Activated T-helper 17 cell treated with anti-CD3 and anti-CD28 coated beads, Interleukin-2, amount 50 U/mL, for 72 hours (primary cell): Measurements from ENCODE around the gene GAL3ST2. TPM values are rescaled to one million over a fixed set of nuclear protein-coding genes. Genes with fewer than 3 reads are reported as not detected.
"Not testable (repeated sequence)": the region's sequence is repeated elsewhere in the genome, so short reads cannot be mapped to it uniquely, and the experiment has no call there.

ENCODE experiments used
- ATAC-seq: fragments of 150-1000 bp; cut with Tn5 transposase; replicated peaks from 2 replicates; pipeline ENCODE4 v1.10.0; 2021; ENCODE audit warnings: mild to moderate bottlenecking, moderate library complexity
- H3K27ac Mint-ChIP-seq: one replicate; pipeline ENCODE4 v1.8.0; 2022; ENCODE audit warnings: mixed read lengths
- H3K27me3 Mint-ChIP-seq: one replicate; pipeline ENCODE4 v1.8.0; 2022; ENCODE audit warnings: mixed read lengths
- H3K36me3 Mint-ChIP-seq: one replicate; pipeline ENCODE4 v1.8.0; 2022; ENCODE audit warnings: low read depth, mild to moderate bottlenecking, mixed read lengths
- H3K4me1 Mint-ChIP-seq: one replicate; pipeline ENCODE4 v1.8.0; 2022; ENCODE audit warnings: mixed read lengths
- H3K4me3 Mint-ChIP-seq: one replicate; pipeline ENCODE4 v1.8.0; 2022; ENCODE audit warnings: mild to moderate bottlenecking, mixed read lengths
- H3K9me3 Mint-ChIP-seq: one replicate; pipeline ENCODE4 v1.8.0; 2022; ENCODE audit warnings: mixed read lengths
- total RNA-seq, 2 donors: library from RNA; stranded (reverse); gene quantifications; one replicate each; pipeline ENCODE4 v1.2.3, GENCODE V29; 2022

GAL3ST2 gene
- total RNA-seq, 2 donors from 2014 or later = 0.35 to 4.1 TPM

DNA sequence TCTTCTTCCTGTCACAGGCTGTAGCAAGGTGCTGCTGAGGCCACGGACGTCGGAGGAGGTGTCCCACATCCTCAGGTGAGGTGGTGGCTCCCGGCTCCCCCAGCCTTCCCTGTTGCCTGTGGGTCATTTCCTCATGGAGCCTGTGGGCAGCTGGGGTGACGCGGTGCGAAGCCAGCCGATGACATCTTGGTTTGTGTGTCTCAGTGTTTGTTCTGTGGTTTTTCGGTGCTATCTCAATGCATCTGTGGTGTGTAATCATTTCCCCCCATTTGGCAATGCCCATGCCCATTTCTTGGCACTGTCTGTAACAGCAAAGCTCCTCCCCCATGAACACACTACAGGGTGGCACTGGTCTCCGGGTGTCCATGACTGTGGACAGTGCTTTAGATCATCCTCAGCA lies 35.6 kb upstream of the GAL3ST2 start:
- H3K9me3 Mint-ChIP-seq = no peaks in the 10 kb centered on the region
- H3K36me3 Mint-ChIP-seq = peaks cover 12% of the 10 kb centered on the region
- no peaks in the 10 kb centered on the region for H3K27me3 Mint-ChIP-seq
- H3K4me1 Mint-ChIP-seq = peaks cover 16% of the 10 kb centered on the region
- peak; percentile 69 for ATAC-seq
- H3K27ac Mint-ChIP-seq = no peak overlapping the region
- H3K4me3 Mint-ChIP-seq = peak overlapping the region; percentile 43

DNA sequence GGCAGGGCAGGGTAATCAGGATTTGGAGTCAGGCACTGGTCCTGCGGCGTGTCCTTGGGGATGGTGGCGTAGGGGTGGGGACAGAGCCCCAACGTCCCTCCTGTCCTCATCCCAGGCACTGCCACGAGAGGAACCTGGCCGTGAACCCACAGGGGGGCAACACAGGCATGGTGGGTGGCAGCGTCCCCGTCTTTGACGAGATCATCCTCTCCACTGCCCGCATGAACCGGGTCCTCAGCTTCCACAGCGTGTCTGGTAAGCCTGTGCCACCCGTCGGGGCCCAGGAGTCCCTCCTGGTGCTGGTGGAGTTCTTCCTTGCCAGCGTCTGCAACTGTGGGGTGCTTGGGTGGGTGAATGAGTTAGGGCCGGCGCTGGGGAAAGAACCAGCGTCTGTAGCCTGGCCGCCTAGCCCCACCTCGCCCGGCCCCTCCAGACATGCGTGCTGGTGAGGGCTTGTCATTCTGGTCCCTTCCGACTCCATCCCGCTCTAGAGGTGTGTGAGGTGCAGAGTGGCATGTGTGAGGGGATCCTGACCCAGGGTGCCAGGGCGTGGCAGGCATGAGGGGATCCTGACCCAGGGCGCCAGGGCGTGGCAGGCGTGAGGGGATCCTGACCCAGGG lies 34.2 kb upstream of the GAL3ST2 start:
- Mint-ChIP-seq H3K9me3 (no peaks in the 10 kb centered on the region), H3K4me1 (peaks cover 11% of the 10 kb centered on the region), H3K27ac (no peak overlapping the region), H3K27me3 (no peaks in the 10 kb centered on the region), H3K36me3 (peaks cover 7% of the 10 kb centered on the region), H3K4me3 (no peak overlapping the region)
- no peak for ATAC-seq

DNA sequence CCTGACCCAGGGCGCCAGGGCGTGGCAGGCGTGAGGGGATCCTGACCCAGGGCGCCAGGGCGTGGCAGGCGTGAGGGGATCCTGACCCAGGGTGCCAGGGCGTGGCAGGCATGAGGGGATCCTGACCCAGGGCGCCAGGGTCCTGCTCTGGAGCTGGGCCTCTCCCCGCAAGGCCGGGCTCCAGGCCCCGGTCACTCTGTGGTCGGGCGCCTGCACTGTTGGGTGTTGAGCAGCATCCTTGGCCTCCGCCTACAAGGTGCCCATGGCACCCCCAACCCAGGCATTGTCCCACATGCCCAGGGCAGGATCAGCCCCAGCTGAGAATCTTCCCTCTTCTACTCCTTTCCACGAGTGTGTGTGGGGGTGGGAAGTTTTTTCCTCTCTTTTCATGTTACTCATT lies 33.6 kb upstream of the GAL3ST2 start:
- not testable (repeated sequence) for H3K9me3 Mint-ChIP-seq, ATAC-seq, H3K36me3 Mint-ChIP-seq, H3K27me3 Mint-ChIP-seq, H3K4me3 Mint-ChIP-seq, H3K27ac Mint-ChIP-seq
- H3K4me1 Mint-ChIP-seq = peaks cover 11% of the 10 kb centered on the region

DNA sequence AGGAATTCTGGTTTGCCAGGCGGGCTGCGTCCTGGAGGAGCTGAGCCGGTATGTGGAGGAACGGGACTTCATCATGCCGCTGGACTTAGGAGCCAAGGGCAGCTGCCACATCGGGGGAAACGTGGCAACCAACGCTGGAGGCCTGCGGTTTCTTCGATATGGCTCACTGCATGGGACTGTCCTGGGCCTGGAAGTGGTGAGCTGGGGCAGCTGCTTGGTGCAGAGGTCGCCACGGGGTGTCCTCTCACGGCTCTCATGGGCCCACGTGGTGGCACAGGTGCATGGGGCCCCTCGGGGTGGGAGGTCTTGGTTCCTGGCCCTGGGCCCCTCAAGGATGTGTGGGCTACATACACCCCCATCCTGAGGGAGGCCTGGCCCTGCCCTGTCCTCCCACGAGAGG lies 33.0 kb upstream of the GAL3ST2 start:
- H3K36me3 Mint-ChIP-seq = peaks cover 7% of the 10 kb centered on the region
- ATAC-seq = no peak
- no peak overlapping the region for H3K4me3 Mint-ChIP-seq
- H3K27me3 Mint-ChIP-seq = no peaks in the 10 kb centered on the region
- H3K9me3 Mint-ChIP-seq = no peaks in the 10 kb centered on the region
- H3K27ac Mint-ChIP-seq = no peak overlapping the region
- peaks cover 11% of the 10 kb centered on the region for H3K4me1 Mint-ChIP-seq

DNA sequence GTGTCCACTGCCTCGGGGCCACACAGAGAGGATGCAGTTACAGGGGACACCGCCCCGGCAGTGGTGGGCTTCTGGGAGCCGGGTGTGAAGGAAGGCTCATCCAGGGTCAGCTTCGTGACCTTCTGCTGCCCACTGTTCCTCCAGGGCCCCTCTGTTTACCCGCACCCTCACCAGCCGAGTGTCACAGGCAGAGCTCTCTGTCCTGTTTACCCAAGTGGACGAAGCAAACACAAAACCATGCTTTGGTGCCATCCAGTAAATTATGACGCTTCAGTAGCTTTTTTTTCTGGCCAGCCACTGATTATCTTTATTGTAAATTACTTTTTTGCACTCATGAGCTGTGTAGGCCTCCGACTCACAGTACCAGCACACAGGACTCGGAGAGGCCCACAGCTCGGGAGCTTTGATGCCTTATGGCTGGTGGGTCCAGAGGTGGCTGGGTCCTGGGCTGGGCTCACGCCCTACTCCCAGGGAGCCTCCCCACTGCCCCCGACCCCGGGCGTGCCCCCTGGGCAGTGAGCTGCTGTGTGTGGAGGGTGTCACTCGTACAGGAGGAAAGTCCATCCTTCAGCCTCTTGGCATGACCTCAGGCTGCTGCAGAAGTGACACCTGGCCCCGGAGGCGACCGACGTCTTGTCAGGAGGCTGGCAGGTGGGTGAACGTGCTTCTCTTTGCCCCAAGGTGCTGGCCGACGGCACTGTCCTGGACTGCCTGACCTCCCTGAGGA lies 32.4 kb upstream of the GAL3ST2 start:
- no peak overlapping the region for H3K4me3 Mint-ChIP-seq
- ATAC-seq = no peak
- peaks cover 13% of the 10 kb centered on the region for H3K4me1 Mint-ChIP-seq
- no peaks in the 10 kb centered on the region for H3K9me3 Mint-ChIP-seq
- H3K27me3 Mint-ChIP-seq = no peaks in the 10 kb centered on the region
- peaks cover 13% of the 10 kb centered on the region for H3K36me3 Mint-ChIP-seq
- no peak overlapping the region for H3K27ac Mint-ChIP-seq

DNA sequence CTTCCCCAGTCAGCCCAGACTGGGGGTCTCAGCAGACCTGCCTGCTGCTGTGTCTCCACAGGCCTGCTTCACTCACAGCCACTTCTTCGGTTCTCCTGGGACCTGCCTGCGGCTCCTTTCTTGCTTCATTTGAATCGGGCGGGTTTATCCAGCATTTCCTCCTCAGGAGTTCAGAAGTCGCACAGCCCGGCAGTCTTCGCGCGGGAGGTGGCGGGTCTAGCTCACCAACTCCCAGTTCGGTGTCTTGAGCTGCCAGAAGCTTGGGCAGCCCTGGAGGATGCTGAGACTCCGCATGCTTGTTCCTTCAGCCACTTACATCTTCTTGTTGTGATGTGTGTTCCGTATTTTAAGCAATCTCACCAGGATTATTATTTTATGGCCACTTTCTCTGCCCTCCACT lies 31.3 kb upstream of the GAL3ST2 start:
- no peaks in the 10 kb centered on the region for H3K27me3 Mint-ChIP-seq
- ATAC-seq = no peak
- H3K36me3 Mint-ChIP-seq = peaks cover 14% of the 10 kb centered on the region
- H3K4me3 Mint-ChIP-seq = no peak overlapping the region
- no peak overlapping the region for H3K27ac Mint-ChIP-seq
- H3K4me1 Mint-ChIP-seq = peaks cover 15% of the 10 kb centered on the region
- H3K9me3 Mint-ChIP-seq = no peaks in the 10 kb centered on the region

DNA sequence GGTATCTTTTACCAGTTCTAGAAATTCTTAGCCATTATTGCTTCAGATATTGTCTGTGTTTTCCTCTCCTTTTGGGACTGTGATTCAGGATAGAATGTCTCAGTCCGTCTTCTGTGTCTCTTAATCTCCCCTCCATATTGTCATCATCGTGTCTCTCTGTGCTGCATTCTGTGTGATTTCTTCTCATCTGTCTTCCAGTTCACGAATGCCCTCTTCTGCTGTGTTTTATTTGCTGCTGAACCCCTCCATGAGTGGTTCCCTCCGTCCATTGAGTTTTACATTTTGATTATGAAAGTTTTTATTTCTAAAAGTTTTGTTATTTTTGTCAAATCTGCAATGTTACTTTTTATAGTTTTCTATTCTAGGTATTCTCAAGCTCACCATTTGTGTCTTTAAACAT lies 30.5 kb upstream of the GAL3ST2 start:
- Mint-ChIP-seq H3K9me3 (no peaks in the 10 kb centered on the region), H3K36me3 (peaks cover 14% of the 10 kb centered on the region), H3K27ac (no peak overlapping the region), H3K4me1 (peaks cover 12% of the 10 kb centered on the region), H3K4me3 (no peak overlapping the region), H3K27me3 (no peaks in the 10 kb centered on the region)
- ATAC-seq = no peak

DNA sequence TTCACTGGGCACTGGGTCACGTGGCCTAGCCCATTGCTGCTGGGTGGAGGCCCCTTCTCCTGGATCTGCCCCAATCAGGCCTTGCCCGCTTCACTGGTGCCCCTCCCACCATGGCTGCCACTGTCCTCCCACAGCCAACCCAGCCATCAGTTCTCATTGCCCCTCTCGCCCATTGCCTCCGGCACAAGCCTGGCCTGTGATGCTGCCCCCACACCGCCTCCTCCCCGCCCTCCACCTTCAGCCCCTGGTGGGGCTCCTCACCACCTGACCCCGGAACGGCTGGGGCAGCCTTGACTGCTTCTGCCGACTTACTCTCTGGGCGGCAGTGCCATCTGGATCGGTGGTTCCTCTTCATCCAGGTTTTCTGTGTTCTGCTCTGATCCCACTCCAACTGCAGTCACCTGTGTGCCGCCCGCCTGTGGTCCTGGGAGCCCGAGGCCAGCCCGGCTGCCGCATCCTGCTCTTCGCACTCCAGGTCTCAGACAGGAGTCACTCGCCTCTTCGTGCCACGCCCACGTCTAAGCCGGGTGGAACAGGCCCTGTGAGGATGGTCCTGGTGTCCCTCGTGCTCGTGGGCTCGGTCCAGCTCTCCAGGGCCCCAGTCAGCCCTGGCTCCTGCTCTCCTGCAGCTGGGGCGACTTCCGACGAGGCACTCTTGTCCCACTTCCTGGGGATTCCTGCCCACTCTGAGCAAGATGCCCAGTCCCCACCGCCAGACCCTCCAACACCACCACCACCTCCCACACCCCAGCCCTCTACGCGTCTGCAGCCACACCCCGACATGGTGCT lies 28.0 kb upstream of the GAL3ST2 start:
- Mint-ChIP-seq H3K9me3 (no peaks in the 10 kb centered on the region), H3K27me3 (no peaks in the 10 kb centered on the region), H3K27ac (no peak overlapping the region), H3K36me3 (peaks cover 14% of the 10 kb centered on the region), H3K4me3 (no peak overlapping the region), H3K4me1 (peaks cover 9% of the 10 kb centered on the region)
- ATAC-seq = no peak

DNA sequence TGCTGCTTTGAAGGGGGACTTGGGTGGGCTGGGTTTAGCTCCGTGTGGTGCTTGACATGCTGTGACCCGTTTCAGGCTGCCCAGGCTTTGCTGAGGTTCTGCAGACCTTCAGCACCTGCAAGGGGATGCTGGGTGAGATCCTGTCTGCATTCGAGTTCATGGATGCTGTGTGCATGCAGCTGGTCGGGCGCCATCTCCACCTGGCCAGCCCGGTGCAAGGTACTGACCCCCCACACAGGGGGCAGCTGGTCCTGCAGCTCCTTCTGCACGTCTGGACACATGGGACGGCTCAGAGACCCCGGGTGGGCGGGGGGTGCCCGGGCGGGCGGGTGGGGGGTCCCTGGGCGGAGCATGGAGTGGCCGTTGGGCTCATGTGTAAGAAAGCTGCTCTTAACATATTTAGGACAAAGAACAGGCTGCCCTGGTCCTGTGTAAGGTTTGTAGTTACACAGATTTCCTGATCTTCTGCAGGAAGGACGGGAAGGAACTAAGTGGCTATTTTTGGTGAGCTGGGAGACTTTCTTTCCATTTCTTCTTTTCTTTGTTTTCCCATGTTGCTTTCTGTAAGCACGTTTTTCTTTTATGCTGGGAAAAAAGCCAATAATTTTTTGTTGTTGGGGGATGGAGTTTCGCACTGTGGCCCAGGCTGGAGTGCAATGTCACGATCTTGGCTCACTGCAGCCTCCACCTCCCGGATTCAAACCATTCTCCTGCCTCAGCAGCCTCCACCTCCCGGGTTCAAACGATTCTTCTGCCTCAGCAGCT lies 26.4 kb upstream of the GAL3ST2 start:
- ATAC-seq = no peak
- H3K9me3 Mint-ChIP-seq = no peaks in the 10 kb centered on the region
- no peaks in the 10 kb centered on the region for H3K27me3 Mint-ChIP-seq
- no peak overlapping the region for H3K4me3 Mint-ChIP-seq
- H3K27ac Mint-ChIP-seq = no peak overlapping the region
- peaks cover 14% of the 10 kb centered on the region for H3K36me3 Mint-ChIP-seq
- peaks cover 9% of the 10 kb centered on the region for H3K4me1 Mint-ChIP-seq

DNA sequence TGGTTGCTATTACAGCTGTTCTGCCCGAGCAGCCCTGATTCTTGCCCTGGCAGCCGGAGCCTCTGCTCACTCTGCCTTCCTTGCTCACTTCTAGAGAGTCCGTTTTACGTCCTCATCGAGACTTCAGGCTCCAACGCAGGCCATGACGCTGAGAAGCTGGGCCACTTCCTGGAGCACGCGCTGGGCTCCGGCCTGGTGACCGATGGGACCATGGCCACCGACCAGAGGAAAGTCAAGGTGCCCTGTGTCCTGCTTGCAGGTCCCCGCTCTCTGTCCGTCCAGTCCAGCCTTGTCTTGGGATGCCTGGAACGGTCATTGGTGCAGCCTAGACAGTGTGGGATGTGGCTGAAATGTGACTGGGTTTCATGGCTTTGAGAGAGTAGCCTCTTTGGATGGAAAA lies 25.5 kb upstream of the GAL3ST2 start:
- ATAC-seq = no peak
- Mint-ChIP-seq H3K27me3 (no peaks in the 10 kb centered on the region), H3K4me3 (no peak overlapping the region), H3K27ac (no peak overlapping the region), H3K36me3 (peaks cover 9% of the 10 kb centered on the region), H3K4me1 (peaks cover 9% of the 10 kb centered on the region), H3K9me3 (no peaks in the 10 kb centered on the region)

DNA sequence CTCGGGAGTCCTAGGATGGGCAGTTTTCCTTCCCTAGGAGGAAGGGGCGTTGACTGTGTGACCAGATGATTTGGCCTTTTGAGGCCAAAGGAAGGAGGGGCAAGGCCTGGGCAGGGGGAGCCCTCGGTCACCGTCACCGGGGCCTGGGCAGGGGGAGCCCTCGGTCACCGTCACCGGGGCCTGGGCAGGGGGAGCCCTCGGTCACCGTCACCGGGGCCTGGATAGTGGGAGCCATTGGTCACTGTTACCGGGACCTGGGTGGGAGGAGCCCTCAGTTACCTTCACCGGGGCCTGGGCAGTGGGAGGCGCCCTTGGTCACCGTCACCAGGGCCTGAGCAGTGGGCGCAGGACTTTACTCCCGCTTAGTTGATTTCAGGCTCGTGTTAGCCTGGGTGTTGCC lies 24.8 kb upstream of the GAL3ST2 start:
- ATAC-seq = no peak
- Mint-ChIP-seq H3K27ac (no peak overlapping the region), H3K9me3 (no peaks in the 10 kb centered on the region), H3K4me3 (no peak overlapping the region), H3K4me1 (peaks cover 9% of the 10 kb centered on the region), H3K27me3 (no peaks in the 10 kb centered on the region), H3K36me3 (peaks cover 11% of the 10 kb centered on the region)

DNA sequence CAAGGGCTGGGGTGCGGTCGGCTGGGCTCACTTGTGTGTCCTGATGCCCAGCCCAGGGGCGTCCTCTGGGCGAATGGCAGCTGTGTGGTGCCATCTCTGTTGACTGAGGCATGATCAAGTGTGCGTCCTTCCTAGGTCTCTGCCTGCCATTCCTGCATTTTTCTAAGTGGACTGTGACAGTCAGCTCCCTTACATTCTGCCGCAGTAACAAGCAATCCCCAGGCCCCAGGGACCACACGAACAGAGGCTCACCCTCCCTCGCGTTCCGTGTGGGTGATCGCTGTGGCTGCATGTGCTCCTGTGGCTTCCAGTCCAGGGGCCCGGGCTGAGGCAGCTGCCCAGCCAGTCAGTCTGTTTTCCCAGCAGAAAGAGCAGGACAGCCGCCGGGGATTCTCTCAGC lies 24.4 kb upstream of the GAL3ST2 start:
- Mint-ChIP-seq H3K36me3 (peaks cover 15% of the 10 kb centered on the region), H3K9me3 (no peaks in the 10 kb centered on the region), H3K4me3 (no peak overlapping the region), H3K27me3 (no peaks in the 10 kb centered on the region), H3K27ac (no peak overlapping the region), H3K4me1 (peaks cover 9% of the 10 kb centered on the region)
- ATAC-seq = no peak

DNA sequence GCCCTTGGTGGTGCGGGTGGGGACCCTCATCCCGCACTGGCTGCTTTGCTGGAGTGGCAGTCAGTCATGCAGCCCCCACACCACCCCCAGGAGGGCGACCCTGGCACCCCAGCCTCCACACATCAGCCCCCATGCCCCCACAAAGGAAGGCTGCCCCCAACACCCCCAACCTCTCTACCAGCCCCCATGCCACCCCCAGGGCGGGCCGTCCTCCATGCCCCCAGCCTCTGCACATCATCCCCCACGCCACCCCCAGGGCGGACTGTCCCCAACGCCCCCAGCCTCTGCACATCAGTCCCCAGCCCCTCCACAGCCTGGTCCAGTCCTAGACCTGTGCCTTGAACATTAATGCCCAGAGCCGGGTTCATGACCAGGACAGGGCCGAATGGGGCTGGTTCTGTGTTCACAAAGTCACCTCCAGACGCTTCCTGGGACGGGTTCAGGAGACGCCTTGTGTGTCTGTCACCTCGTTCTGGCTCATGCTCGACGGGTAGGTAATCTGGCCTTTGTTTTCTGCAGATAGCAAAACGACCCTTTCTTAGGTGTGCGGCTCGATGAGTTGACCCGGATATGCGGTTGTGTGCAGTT lies 23.8 kb upstream of the GAL3ST2 start:
- Mint-ChIP-seq H3K27me3 (no peaks in the 10 kb centered on the region), H3K9me3 (no peaks in the 10 kb centered on the region), H3K27ac (no peak overlapping the region), H3K4me1 (peaks cover 9% of the 10 kb centered on the region), H3K4me3 (no peak overlapping the region), H3K36me3 (peaks cover 17% of the 10 kb centered on the region)
- no peak for ATAC-seq

DNA sequence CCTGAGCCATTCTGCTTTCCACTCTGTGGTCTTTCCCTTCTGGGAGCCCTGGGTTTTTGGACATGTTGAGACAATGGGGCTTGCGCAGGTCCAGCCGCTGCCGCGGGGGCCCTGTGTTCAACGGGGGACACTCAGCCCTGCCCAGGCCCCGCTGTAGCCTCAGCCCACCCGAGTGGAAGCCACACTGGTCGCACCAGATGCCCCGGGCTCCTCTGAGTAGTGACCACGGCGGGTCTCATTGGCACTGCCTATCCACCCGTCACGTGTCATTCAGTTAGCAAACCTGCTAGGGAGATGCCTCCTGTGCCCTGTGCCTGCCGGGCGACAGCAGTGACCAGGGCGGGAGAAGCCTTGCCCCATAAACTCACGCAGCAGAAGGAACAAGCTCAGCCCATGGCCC lies 23.1 kb upstream of the GAL3ST2 start:
- no peaks in the 10 kb centered on the region for H3K9me3 Mint-ChIP-seq
- H3K27ac Mint-ChIP-seq = no peak overlapping the region
- no peak for ATAC-seq

More for the DNA sequence above, 23.1 kb upstream of the GAL3ST2 start:
- H3K27me3 Mint-ChIP-seq = no peaks in the 10 kb centered on the region
- peaks cover 17% of the 10 kb centered on the region for H3K36me3 Mint-ChIP-seq
- H3K4me3 Mint-ChIP-seq = no peak overlapping the region
- peaks cover 9% of the 10 kb centered on the region for H3K4me1 Mint-ChIP-seq
